Forelimb muscle (tissue), 1 donor: ENCODE data around the gene CASP8. TPM values are rescaled to one million over a fixed set of nuclear protein-coding genes. Genes with fewer than 3 reads are reported as not detected.
"Not testable (repeated sequence)": the region's sequence is repeated elsewhere in the genome, so short reads cannot be mapped to it uniquely, and the experiment has no call there.

Experiments
- DNase-seq: peaks from one replicate; pipeline ENCODE4 v3.0.0-alpha.2; 2013; ENCODE audit warnings: low read depth
- polyA plus RNA-seq: library from polyadenylated mRNA; unstranded; fragments of 120-200 nt; gene quantifications from one replicate; pipeline ENCODE4 v1.2.1, GENCODE V29; 2013; ENCODE audit not compliant: insufficient read length

CASP8 gene
- polyA plus RNA-seq = 6.6 TPM

DNA sequence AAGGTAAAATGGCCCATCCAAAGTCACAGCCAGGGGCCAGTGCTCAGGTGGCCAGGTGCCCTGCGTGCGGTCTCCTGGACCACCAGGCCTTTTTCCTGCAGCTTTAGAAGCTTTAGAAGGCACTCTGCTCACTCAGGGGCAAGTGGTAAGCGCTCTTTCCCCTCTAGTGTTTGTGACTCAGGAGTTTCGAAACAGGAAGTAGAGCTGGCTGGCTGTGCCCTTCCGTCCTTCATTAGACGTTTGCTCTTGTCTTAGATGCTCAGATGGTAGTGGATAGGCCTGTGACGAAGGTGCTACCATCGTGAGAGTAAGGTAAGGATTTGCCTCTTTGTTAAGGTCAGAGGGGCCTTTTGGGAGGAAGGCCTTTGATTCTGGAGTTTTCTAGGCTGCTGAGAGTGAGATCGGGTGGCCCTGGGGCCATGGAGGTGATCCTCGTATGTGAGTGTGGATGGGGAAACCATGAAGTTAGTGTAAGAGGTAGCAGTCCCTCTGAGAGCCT, at the start of gene CASP8:
TSS of gene CASP8 (plus strand) at position 235 of the 499 bp plus-strand sequence. CDS start 5,951 bp downstream, outside the sequence.
- no peak for DNase-seq

DNA sequence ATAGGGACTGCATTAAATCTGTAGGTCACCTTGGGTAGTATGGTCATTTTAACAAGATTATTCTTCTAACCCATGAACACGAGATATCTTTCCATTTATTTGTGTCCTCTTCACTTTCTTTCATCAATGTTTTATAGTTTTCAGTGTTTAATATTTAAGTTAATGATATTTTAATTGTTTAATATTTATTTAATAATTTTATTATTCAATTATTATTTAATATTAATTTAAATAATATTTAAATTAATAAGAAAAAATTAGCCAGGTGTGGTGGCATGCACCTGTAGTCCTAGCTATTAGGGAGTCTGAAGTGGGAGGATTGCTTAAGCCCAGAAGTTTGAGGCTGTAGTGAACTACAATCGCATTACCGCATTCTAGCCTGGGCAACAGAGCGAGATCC, 44.4 kb upstream of the CASP8 start:
- no peak for DNase-seq

DNA sequence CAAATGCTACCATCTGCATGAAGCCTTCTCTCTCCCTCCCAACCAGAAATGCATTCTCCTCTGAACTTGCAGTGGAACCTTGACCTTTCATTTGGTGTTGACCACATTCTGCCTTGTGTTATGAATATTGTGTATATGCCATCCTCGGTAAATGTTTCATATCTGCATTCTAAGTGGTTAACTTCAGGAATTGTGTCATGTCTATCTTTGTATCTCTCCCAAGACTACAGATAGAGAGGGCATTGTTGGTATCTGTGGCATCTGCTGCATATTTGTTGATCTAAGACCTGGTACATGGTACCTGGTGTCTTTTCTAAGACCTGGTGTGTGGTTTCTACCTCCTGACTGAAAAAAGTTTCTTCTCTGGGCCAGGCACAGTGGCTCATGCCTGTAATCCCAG, 43.4 kb upstream of the CASP8 start:
- no peak for DNase-seq

DNA sequence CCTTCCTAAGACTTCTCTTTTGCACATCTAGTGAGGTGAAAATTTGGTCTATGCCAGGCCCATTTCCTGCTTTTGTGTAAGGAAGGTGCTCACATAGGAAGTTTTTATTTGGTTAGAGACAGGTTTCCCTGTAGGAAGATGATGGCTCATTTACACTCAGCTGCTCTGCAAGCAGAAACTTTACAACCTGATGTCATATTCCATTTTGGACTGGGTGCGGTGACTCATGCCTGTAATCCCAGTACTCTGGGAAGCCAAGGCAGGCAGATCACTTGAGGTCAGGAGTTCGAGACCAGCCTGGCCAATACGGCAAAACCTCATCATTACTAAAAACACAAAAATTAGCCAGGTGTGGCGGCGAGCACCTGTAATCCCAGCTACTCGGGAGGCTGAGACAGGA, 41.6 kb upstream of the CASP8 start:
- no peak for DNase-seq

DNA sequence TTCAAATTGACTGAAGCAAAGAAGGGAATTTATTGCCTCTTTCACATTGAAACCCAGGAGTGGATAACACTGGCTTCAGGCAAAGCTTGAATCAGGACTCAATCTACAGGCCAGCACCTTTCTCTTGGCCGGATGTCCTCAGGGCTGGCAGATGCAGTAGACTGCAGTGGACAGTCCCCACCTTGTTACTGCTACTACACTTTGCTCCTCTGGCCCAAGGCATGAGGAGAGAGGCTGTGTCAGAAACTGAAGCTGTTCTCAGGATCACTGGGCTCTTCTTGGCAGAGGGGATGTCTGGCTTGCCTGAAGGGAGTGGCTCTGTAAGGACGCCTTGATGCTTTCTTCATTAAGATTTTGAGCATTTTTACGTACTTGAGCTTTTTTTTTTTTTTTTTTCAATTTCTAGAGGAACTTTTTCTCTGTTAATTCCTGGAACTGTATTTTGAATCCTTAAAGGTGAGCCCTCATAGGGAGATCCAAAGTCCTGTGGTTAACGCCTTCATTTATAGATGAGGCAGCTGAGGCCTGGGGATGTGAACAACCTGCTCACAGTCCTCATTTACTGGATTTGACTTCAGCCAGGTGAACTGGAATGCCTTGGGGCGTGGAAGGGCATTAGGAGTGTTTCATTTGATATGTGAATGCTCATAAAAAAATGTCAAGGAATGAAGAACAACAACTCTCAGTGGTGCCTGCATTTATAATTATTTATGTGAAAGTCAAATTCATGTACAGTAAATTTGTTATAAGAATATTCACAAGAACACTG, 40.8 kb upstream of the CASP8 start:
- DNase-seq = no peak

DNA sequence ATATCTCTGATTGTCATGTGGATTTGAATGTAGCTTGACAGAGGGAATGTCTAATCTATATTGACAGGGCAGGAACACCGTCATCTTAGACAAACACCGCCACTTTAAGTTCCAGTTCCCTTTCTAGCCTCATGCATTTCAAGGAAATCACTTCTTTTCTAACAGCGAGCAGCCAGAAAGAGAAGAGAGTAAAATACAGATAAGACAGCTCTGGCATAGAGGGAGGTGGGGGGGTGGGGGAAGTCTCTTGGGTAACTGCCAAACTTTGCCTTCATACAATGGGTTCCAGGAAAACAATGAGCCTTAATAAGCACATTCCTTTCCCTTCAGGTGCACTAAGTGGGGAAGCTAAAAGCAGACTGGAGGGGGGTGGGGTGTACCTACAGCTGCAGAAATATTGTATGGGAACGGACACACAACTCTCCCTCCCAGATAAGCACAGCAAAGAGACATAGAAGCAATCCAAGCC, 40.2 kb upstream of the CASP8 start:
- no peak for DNase-seq

DNA sequence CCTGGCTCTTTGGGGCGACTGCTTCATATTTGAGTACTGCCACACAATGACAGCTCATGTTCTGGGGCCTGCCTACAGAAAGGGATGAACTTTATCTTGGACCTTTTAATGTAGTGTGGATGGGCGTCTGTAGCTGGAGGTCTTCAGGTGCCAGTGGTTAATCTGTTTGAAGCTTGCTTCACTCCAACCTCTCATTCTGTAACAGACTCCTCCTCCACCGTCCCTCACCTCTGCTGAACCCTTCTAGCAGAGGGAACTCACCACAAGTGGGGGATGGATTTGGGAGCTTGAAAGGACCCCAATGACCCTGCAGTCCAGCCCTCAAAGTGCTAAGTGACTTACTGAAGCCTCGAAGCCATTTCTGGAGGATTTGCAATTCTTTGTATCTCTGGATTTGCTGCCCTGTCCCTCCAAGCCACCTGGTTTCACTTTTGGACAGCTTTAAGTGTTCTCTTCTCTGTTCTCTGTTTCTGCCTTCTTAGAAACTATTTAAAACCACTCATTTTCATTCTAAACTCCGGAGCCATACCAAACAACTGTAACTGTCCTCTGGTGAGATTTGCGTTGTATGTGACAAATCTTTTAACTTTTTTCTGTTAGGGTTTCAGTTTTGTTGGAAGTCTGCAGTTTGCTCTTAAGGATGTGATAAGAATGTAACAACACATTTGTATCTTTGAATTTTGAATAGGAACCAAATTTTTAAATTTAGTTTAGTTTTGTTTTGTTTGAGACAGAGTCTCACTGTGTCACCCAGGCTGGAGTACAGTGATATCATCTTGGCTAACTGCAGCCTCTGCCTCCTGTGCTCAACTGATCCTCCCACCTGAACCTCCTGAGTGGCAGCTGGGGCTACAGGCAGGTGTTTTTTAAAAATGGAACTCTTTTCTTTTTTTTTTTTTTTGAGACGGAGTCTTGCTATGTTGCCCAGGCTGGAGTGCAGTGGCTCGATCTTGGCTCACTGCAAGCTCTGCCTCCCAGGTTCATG, 37.0 kb upstream of the CASP8 start:
- DNase-seq = no peak

DNA sequence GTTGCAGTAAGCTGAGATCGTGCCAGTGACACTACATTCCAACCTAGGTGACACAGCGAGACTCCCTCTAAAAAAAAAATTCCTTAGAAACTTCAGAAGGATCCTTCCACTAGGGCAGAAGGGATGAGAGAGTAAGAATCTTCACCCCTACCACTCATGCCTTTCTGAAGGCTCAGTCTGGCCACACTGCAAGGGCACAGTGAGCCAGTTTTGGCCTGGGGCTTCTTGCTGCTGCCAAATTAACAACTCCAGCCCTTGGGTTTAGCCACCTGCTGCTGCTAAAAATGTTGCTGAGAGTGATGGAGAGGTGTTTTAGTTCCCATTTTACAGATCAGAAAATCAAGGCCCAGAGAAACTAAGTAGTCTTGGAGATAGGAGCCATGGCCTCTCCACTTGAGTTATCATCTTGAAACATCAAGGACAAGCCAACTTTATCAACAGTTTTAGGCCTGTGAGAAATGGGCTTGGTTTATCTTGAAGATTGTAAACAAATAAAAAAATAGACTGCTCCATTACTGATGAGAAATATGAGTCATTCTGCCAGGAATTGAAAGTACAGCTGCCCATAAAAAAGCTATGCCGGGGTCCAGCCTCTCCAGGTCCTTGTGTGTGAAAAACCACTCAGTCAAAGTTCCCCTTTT, 31.9 kb upstream of the CASP8 start:
- no peak for DNase-seq

DNA sequence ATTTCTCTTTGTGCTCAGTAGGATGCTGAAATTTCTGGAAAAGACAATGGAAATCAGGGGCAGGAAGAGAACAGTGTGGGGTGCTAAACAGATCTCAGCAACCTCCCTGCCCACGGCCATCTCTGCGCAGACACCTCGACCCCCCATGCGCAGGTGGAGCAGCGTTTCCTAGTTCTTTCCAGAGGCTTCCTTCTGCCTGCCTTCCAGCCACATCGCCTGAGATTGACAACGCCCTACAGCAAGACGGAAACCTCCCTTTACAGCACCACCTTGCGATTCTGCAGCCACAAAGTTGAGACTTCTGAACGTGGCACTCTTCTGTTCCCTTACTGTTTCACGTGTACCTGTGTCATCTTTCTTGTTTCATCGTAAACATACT, 31.4 kb upstream of the CASP8 start:
- DNase-seq = no peak

DNA sequence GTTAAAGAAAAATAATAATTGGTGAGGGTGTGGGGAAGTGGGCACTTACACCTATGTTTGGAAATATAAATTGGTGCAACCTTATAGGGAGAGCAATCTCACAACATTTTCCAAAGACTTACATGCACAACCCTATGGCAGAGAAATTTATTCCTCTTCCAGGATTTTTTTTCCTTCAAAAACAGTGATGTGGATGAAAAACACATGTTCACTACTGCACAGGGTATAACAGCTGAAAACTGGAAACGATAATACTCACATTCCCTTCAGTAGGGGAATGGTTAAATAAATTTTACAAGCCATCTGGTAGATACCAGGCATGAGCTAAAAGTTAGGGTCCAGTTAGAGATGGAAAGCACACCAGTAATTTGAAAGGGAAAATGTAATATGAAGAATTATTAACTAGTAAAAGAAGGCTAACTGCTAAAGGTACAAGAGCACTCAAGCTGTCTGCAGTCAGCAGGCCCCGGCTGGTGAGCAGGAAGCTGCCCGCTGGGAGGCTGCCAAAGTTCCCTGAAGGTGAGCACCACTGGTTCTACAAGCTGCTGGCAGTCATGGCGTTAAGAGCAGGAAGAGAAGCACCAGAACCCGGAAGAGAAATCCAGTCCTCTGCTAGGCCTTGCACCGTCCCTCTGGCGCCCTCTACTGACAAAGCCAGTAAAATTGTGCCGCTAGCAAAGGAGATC, 28.4 kb upstream of the CASP8 start:
- DNase-seq = peak; percentile 56

DNA sequence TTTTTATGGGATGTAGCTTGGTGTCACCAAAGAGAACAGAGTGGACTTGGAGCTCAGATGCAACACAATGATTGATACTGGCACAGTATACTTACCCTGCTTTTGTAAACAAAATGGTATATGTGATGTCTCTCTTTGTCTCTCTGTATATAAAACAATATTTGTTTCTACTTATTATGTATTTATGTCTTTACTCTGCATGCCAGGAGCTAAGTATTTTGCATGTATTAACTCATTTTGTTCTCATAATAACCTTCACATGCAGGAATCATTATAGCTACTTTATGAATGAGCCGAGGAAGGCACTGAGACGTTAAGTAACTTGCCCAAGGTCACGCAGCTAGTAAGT, 27.9 kb upstream of the CASP8 start:
- no peak for DNase-seq

DNA sequence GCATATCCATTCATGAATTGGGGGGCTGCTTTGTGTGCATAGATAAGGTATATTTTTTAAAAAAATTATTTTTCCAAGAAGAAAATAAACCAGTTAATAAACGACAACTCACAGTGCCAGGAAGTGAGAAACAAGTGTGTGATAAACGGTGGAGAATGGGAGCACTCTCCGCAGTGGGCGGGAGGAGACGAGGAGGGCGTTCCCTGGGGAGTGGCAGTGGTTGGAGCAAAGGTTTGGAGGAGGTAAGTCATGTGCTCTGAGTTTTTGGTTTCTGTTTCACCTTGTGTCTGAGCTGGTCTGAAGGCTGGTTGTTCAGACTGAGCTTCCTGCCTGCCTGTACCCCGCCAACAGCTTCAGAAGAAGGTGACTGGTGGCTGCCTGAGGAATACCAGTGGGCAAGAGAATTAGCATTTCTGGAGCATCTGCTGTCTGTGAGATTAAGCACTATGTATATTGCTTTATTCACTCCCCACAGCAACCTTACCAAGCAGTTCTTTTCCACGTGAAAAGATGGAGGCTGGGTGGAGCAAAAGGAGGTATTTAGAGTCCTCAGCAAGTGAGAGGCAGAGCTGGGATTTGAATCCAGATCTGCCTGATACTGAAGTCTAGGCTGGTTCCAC, 27.0 kb upstream of the CASP8 start:
- no peak for DNase-seq

DNA sequence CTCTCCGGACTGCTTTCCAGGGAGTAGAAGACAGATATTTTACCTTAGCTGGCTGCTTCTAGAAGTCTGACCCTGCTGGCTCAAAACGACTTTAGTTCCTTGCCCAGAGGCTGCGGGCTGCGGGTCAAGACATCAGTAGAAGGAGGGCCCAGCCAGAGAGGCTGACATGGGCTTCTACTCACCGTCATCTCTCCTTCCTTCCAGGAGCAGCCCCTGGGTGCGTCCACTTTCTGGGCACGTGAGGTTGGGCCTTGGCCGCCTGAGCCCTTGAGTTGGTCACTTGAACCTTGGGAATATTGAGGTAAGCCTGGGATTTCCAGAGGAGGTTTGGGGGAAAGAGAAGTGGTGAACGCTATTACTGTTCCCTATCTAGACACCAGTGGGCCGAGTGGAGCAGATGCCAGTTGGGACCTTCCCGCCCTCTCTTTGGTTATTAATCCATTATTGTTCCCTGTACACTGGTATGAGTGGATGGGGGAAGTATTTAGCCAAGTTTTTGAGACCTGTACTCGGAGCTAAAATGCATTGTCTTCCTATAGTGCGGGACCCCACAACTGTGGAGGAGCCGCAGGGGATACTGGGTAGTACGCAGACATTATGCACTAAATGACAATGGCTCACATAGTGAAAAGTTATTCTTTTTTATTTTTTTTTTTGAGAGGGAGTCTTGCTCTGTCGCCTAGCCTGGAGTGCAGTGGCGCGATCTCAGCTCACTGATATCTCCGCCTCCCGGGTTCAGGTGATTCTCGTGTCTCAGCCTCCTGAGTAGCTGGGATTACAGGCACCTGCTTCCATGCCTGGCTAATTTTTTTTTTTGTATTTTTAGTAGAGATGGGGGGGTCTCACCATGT, 26.3 kb upstream of the CASP8 start:
- no peak for DNase-seq

DNA sequence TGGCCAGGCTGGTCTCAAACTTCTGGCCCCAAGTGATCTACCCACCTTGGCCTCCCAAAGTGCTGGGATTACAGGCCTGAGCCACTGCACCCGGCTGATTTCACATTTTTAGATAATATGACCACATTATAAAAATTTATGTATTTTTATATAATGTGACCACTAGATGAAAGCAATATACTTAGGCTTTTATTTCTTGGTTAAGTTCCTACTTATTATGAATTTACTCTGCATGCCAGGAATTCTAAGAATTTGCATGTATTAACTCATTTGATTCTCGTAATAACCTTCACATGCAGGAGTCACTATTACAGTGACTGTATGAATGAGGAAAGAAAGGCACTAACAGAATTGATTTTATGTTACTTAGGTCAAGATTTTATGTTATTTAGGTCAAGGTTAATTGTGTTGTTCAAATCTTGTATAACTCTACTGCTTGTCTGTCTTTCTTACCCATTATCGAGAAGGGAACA, 25.6 kb upstream of the CASP8 start:
- no peak for DNase-seq

DNA sequence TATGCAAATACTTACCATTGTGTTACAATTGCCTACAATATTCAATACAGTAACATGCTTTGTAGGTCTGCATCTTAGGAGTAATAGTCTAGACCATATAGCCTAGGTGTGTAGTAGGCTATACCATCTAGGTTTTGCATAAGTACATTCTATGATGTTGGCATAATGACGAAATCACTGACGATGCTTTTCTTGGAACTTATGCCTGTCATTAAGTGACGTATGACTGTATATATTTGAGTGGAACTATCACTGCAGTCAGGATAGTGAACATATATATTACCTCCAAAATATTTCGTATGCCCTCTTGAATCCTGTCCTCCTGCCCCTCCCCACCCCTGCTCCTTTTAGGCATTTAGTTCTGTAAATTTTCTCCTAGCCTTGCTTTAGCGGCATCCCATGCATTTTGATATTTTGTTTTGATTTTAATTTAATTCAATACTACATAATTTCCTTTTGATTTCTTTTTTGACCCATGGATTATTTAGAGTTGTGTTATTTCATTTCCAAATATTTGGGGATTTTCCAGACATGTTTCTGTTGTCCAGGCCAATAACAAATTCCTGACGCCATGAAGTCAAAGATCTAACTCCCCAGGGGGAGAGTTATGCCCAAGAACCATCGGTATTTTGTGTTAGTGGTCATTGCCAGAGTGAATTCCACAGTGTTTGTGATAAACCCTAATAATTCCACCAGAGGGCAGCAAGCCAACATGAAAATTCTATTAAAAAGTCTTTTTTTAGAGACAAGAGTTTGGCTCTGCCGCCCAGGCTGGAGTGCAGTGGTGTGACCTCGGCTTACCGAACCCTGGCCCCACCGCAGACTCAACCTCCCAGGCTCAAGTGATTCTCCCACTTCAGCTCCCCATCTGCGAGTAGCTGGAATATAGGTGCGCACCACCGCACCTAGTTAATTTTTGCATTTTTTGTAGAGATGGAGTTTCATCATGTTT, 24.2 kb upstream of the CASP8 start:
- peak; percentile 46 for DNase-seq

DNA sequence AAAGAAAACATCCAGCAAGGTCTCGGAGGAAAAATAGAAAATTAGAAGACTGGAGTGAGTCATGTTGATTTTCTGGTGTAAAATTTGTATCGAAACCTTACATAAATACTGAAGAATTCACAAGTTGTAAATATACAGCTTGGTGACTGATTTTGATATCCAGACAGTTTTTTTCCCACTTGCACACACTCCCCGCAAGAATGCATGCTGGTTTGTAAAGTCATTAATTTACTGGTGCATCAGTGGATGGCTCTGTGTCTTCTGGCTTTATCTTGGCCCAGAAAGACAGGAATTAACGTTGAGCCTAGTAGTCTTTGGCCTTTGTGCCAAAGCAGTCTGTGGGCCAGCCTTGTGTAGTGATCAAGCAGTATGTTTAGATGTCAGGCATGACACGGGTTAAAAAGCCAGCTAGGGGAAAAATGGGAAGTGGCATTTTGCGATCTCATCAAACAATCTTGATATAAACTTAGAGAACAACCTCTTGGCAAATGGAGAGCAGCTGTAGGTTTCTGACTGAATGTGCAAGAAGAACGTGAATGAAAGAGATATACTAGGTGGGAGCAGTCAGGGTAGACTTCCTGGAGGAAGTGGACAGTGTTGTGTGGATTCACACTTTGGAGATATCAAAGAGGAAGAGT, 22.7 kb upstream of the CASP8 start:
- no peak for DNase-seq

DNA sequence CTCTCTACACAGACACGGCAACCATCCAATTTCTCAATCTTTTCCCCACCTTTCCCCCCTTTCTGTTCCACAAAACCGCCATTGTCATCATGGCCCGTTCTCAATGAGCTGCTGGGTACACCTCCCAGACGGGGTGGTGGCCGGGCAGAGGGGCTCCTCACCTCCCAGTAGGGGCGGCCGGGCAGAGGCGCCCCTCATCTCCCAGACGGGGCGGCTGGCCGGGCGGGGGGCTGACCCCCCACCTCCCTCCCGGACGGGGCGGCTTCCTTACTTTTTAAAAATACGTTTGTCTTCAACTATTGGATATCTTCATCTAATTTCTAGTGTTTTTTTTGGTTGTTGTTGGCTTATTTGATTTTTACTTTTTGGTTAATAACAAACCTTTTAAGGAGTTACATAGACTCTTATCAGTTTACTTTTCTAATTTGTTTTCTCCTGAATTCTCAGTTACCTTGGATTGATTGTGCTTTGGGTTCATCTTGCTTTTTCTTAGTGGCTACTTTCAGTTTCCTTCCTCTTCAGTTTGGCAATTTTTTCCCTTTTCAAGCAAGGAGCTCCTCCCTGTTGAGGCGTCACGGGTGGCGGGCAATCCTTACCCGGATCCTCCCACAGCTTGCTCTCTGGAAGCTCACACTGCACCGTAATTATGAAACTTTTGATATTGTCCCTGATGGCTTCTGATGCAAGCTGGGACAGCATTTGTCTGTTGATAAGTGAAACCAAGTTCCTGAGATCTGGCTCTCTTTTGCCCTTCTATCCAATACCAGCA, 21.0 kb upstream of the CASP8 start:
- not testable (repeated sequence) for DNase-seq
